GM12872 (cell line): ENCODE results near the gene MAPKAPK3.

ENCODE experiments used
- TF ChIP-seq, protein P1 (sequence below): IDR thresholded peaks from 3 replicates; pipeline ENCODE4 v1.5.1; 2011; ENCODE audit warnings: low read depth, mild to moderate bottlenecking, low read length, moderate library complexity; ENCODE audit not compliant: insufficient read depth

Gene MAPKAPK3

DNA sequence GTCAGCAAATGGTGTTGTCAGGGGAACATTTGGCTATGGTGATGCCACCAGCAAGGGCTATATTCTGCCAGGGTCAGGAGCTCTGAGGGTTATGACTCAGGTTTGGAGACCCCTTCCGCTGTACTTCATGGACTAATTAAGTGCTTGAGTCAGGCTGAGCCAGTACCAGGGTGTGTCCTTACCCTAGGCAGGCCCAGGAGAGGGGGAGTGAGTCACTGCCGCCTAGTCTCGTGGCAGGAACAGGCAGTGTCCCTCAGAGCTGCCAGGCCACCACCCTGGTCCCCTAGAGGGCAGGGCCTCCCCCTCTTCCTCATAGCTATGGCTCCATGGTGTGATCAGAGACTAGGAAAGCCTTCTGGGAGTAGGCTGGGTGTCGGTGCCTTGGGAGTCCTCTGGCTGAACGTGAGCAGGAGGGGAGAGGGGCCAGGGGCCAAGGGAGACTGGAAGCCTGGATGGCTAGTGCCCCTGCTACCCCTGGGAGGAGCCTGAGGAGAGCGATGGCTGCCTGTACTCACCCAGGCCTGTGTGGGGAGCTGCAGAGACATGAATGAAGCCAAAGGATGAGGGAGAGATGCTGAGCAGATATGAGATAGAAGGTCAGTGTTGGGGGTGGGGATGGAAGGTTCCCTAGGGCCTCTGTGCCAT, 10.6 kb downstream of the MAPKAPK3 start:
- TF ChIP-seq, protein P1, sequence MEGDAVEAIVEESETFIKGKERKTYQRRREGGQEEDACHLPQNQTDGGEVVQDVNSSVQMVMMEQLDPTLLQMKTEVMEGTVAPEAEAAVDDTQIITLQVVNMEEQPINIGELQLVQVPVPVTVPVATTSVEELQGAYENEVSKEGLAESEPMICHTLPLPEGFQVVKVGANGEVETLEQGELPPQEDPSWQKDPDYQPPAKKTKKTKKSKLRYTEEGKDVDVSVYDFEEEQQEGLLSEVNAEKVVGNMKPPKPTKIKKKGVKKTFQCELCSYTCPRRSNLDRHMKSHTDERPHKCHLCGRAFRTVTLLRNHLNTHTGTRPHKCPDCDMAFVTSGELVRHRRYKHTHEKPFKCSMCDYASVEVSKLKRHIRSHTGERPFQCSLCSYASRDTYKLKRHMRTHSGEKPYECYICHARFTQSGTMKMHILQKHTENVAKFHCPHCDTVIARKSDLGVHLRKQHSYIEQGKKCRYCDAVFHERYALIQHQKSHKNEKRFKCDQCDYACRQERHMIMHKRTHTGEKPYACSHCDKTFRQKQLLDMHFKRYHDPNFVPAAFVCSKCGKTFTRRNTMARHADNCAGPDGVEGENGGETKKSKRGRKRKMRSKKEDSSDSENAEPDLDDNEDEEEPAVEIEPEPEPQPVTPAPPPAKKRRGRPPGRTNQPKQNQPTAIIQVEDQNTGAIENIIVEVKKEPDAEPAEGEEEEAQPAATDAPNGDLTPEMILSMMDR = peak; percentile 38; the same call in 1 of the 3 replicates

DNA sequence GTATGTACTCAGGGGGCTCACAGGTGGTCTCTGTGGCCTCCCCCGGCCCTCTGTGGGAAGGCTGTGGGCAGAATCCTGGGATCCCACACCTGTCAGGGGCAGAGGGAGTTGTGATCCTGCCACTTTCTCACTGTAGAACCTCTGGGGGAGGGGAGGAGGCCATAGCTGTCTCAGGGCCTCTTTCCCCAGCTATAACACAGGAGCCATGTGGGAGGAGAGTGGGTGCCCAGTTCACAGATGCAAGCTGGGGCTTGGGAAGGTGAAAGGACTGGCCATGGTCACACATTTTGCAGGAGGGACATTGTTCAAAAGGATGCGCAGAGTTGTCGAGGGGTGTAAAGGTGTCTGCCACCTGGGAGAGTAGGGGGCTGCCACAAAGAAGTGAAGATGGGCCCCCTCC, 11.7 kb downstream of the MAPKAPK3 start:
- TF ChIP-seq, protein P1 = no peak

DNA sequence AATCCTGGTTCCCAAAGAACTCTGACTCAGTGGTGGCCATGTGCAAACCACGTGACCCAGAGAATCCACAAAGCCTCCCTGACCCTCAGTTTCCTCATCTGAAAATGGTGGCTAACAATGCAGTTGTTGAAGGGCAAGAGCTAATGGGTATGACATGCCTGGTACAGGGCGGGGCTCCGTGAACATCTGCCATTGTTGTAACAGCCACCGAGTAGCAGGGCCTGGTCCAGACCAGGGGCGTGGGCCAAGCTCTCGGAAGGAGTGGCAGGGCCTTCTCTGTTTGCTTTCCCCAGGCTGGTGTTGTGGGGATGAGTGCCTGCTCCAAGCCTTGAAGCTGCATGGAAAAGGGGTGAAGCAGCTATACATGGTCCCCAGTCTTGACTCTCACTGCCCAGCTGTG, 13.4 kb downstream of the MAPKAPK3 start:
- TF ChIP-seq, protein P1 = no peak

DNA sequence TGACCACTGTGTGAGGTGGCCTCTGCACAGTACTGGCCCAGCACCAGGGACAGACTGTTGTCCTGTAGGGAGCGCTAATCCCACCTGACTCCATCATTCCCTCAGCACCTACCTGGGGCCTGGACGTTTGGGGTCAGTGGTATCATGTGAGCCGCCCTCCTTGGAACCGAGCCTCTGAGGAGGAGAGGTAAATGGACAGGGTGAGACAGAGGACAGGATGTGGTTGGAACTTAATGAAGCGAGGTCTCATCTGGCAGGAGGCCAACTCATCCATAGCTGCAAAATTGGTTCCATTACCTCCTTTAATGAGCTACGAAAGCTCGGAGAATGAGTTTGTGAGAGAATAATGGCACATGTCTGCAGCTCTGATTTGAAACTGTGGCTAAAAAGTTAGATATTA, 13.9 kb downstream of the MAPKAPK3 start:
- TF ChIP-seq, protein P1 = no peak

DNA sequence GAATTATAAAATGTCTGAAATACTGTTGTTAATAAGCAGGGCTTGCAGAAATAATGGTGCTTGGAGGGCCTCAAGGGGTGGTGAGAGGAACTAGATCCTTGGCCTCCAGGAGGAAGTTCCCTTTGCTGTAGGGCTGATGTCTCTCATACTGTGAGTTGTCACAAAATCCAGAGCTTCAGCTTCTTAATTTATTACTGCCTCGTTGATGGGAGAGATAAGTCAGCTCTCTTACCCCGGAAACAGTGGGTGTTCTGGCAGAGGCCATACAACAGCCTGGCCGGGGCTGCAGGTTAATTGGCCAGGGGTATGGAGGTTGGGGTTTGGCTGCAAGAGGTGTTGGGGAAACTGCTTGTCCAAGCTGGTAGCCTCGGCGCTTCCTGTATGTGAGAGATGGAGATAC, 15.5 kb downstream of the MAPKAPK3 start:
- TF ChIP-seq, protein P1 = no peak

DNA sequence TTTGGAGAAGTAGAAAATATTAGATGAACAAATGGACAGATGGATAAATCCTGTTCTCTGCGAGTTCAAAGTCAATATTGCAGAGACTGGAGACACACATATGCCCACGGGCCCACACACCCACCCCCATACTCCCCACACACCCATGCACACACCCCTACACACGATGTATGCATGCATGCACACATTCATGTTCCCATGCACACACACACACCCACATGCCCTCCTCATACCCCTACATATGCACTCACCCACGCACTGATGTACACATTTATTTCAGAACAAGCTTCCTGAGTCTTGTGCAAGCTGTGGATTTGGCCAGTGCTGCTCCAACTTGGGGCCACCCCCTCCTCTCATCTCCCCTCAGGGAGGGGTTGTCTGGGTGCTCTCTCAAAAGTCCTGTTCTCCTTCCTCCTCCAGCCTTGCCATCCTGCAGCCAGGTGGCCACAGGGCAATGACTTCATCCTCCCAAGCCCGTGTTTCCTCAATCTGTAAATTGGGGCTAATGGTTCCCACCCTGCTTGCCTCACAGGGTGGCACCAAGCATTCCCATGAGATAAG, 16.4 kb downstream of the MAPKAPK3 start:
- TF ChIP-seq, protein P1 = no peak

DNA sequence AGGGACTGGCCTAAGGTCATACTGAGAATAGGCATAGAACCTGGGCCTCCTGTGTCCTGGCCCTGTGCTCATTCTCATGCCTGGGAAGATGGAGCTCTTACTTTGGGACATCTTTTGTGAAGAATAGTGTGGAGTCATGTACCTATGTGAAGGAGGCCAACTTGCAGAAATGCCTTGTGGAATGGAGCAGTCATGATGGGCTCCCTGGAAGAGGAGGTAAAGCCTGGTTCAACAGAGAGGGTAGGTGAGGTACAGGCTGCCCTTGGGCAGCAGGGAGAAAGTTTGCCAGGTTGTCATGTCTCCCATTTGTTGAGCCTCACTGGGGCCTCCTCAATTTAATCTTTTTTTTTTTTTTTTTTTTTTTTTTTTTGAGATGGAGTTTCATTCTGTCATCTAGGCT, 18.1 kb downstream of the MAPKAPK3 start:
- TF ChIP-seq, protein P1 = no peak

DNA sequence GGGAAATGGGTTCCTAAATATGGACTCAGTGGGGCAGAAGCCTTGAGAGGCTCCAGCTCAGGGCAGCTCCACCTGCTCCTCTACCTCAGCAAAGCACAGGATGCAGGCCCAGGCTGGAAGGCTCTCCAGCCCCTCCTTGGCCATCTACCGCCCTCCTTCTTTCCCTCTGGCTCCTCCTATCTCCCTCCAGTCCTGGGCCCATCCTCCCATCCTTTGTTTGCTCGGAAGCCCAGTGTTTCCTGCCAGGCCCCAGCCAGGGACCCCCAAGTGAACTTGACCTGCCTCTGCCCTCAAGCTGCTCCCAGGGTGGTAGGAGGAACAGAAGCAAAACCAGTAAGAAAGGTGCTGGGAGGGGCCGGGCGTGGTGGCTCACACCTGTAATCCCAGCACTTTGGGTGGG, 20.1 kb downstream of the MAPKAPK3 start:
- TF ChIP-seq, protein P1 = no peak
